Putamen (tissue), 1 donor: ENCODE measurements around the gene SMC6.

Experiments
- DNase-seq: peaks from one replicate; pipeline ENCODE4 v3.0.0-alpha.2; 2016; ENCODE audit warnings: low spot score

Gene SMC6

GRCh38 chr2:17710547-17711248 is 42.9 kb downstream of the SMC6 start:
- DNase-seq: no peak

- no peak for DNase-seq
Measured at GRCh38 chr2:17709897-17710296, 43.7 kb downstream of the SMC6 start.

GRCh38 chr2:17708501-17708900 is 45.1 kb downstream of the SMC6 start:
- DNase-seq: no peak

GRCh38 chr2:17706845-17707244 is 46.8 kb downstream of the SMC6 start:
- DNase-seq: no peak

GRCh38 chr2:17690776-17691175 is 62.8 kb downstream of the SMC6 start:
- no peak for DNase-seq

GRCh38 chr2:17689010-17689409 is 64.6 kb downstream of the SMC6 start:
- DNase-seq: no peak

- no peak for DNase-seq
Measured at GRCh38 chr2:17688600-17688999, 65.0 kb downstream of the SMC6 start.

GRCh38 chr2:17683981-17684380 is 69.6 kb downstream of the SMC6 start:
- no peak for DNase-seq

GRCh38 chr2:17682098-17682857 is 71.3 kb downstream of the SMC6 start:
- DNase-seq: no peak

- DNase-seq: no peak
Measured at GRCh38 chr2:17680119-17680518, 73.5 kb downstream of the SMC6 start.

- no peak for DNase-seq
Measured at GRCh38 chr2:17674817-17675216, 78.8 kb downstream of the SMC6 start.

GRCh38 chr2:17672583-17673317 is 80.9 kb downstream of the SMC6 start:
- no peak for DNase-seq

- DNase-seq: no peak
Measured at GRCh38 chr2:17667898-17668297, 85.7 kb downstream of the SMC6 start.

GRCh38 chr2:17664534-17664933 is 89.1 kb downstream of the SMC6 start:
- no peak for DNase-seq

- DNase-seq: no peak
Measured at GRCh38 chr2:17662723-17663122, 90.9 kb downstream of the SMC6 start.

- DNase-seq: no peak
Measured at GRCh38 chr2:17661460-17661859, 92.2 kb downstream of the SMC6 start.

GRCh38 chr2:17660219-17660618 is 93.4 kb downstream of the SMC6 start:
- no peak for DNase-seq

GRCh38 chr2:17658251-17658843 is 95.3 kb downstream of the SMC6 start:
- no peak for DNase-seq

GRCh38 chr2:17657759-17658158 is 95.9 kb downstream of the SMC6 start:
- no peak for DNase-seq

- DNase-seq: no peak
Measured at GRCh38 chr2:17652681-17653394, 100.8 kb downstream of the SMC6 start.

- no peak for DNase-seq
Measured at GRCh38 chr2:17649026-17649425, 104.6 kb downstream of the SMC6 start.

GRCh38 chr2:17648581-17648980 is 105.0 kb downstream of the SMC6 start:
- DNase-seq: no peak
